GM13976 (cell line): ENCODE data around the gene MEIS2.

ENCODE experiments used
- DNase-seq: peaks from one replicate; pipeline ENCODE4 v3.0.0; 2012; ENCODE audit warnings: low spot score
- in situ Hi-C: fragments of 300-500 bp; cut with MboI; formaldehyde crosslinking; loops from one replicate; pipeline ENCODE4 v1.12.0; 2022; ENCODE audit warnings: low sequenced_read_pairs, mixed read lengths, inconsistent platforms; ENCODE audit not compliant: unreplicated experiment
- TF ChIP-seq, protein P1 (sequence below): IDR thresholded peaks from 2 replicates; pipeline ENCODE4 v1.5.1; 2012; ENCODE audit warnings: borderline replicate concordance, mild to moderate bottlenecking; ENCODE audit not compliant: insufficient read depth; ENCODE audit errors: extremely low read depth, missing control alignments, control extremely low read depth

MEIS2 gene

DNA sequence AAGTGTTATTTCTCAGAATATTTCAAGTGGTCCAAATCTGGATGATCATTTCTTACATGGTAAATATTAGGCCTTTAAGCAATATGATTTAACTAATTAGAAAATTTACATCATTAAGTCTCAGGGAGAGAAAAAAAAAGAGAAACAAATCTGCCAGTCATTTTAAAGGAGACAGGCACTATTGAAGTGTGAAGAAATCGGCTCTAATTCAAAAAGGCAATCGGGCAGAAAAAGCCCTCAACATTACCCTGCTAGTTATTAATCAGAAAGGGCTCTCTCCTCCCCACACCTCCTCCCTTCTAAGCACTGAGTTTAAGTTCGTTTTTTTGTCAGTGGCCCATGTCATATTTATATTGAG is 215.9 kb downstream of the MEIS2 start:
- TF ChIP-seq, protein P1, sequence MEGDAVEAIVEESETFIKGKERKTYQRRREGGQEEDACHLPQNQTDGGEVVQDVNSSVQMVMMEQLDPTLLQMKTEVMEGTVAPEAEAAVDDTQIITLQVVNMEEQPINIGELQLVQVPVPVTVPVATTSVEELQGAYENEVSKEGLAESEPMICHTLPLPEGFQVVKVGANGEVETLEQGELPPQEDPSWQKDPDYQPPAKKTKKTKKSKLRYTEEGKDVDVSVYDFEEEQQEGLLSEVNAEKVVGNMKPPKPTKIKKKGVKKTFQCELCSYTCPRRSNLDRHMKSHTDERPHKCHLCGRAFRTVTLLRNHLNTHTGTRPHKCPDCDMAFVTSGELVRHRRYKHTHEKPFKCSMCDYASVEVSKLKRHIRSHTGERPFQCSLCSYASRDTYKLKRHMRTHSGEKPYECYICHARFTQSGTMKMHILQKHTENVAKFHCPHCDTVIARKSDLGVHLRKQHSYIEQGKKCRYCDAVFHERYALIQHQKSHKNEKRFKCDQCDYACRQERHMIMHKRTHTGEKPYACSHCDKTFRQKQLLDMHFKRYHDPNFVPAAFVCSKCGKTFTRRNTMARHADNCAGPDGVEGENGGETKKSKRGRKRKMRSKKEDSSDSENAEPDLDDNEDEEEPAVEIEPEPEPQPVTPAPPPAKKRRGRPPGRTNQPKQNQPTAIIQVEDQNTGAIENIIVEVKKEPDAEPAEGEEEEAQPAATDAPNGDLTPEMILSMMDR = no peak
- DNase-seq = no peak
- in situ Hi-C loops = loop anchor here (10.0 to 25.0 kb wide), 2 partner anchors 220 to 1003 kb away; partner anchors contain the start of gene MEIS2

DNA sequence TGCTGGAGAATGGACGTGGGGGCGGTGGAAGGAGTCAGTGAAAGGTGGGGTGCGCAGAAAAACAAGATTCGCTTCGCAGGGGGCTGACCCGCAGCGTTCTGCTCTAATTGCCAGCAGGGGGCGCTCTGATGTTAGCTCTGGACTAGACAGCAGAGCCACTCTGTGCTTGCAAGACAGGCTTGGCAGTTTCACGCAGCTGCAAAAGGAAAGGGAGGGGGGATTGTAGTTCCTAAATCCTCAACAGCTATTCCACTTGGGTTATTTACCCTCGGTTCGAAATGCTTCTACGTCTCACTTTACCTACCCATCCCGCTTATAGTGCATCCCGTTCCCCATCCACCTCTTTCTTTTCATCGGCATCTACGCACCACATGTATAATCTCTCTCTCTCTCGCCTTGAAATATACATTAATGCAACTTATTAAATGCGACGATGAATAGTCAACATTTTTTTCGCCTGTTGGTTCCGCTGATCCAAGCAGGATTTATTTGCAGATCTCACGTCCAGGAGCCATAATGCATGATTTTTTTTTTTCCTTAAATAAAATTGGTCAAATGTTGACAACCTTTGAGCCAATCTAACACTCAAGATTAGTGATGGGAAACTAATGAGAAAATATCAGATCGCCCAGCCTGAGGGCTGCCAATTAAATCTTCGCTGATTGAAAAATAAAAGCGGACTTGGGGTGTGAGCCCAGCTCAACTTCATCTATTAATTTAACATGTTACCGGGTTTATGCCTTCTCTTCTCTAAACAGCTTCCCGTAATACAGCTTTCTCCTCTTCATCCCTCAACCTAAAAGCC is 216.4 kb downstream of the MEIS2 start:
- peak; percentile 83 for DNase-seq
- TF ChIP-seq, protein P1 = peak; percentile 75
- in situ Hi-C loops = loop anchor here (10.0 to 25.0 kb wide), 2 partner anchors 221 to 1003 kb away; partner anchors contain the start of gene MEIS2

DNA sequence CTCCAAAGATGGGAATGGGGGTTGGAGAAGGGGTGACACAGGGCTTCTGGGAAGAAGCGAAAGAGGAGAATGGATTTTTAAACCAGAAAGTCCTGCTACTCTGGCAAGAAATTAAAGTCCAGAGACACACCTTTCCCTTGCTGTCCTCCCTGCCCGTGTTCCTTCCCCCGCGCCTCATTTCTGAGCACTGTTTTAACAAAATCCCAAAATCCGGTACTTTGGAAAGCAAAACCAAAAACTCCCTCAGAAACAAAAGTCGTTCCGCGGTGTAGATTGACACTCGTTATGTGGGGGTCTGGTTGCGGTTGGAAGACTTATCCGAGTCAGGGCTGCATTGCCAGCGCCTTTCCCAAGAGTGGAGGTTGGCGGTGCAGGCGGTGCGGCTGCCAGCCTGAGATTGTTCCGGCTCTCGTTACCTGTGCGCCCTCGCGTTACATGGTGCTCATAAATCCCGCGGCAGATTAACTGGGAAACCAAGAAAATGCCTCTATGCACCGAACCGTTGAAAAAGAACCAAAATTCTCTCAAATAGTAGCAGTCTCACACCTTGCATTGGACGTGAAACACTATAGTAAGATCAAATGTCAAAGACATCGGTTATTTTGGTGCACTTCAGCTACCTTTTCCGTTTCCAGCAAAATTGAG is 217.7 kb downstream of the MEIS2 start:
- in situ Hi-C loops = loop anchor here (10.0 to 25.0 kb wide), 2 partner anchors 222 to 1005 kb away; partner anchors contain the start of gene MEIS2
- no peak for DNase-seq
- TF ChIP-seq, protein P1 = no peak

DNA sequence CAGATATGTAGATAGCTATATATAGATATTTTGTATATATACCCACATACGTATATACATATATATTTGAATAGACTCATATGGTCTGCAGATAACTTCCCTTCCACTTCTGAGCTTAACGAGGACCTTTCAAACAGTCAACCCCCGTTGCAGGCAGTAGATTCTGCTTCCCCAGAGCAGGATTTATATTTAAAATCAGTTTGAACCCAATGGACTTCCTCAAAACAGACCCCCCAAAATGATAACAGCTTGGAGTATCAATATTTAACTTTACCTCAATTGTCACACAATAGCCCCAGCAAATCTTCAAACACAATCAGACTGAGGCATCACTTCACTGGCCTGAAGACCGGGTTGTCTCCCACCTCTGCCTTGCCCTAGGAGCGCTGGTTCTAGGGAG is 218.3 kb downstream of the MEIS2 start:
- no peak for DNase-seq
- TF ChIP-seq, protein P1 = no peak
- in situ Hi-C loops = loop anchor here (10.0 to 25.0 kb wide), 2 partner anchors 223 to 1005 kb away; partner anchors contain the start of gene MEIS2

DNA sequence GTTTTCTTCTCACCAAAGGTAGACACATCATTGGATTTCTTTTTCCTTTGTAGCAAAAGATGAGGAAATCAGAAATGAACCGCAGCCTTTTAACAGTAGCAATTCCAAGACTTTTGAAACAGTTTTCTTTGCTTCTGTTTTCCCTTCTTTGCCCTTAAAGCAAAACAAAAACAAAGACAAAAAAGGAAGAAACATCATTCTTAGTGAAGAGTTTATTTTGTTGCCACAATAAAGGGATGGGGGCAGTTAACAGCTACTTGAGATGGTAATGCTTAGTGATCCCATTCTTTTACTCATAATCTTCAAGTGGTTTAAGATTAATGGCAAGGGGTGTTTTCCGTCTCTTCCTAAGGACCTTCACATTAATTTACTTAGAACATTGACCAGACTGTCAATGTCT is 218.8 kb downstream of the MEIS2 start:
- TF ChIP-seq, protein P1 = no peak
- no peak for DNase-seq
- in situ Hi-C loops = loop anchor here (10.0 to 25.0 kb wide), 2 partner anchors 223 to 1006 kb away; partner anchors contain the start of gene MEIS2

DNA sequence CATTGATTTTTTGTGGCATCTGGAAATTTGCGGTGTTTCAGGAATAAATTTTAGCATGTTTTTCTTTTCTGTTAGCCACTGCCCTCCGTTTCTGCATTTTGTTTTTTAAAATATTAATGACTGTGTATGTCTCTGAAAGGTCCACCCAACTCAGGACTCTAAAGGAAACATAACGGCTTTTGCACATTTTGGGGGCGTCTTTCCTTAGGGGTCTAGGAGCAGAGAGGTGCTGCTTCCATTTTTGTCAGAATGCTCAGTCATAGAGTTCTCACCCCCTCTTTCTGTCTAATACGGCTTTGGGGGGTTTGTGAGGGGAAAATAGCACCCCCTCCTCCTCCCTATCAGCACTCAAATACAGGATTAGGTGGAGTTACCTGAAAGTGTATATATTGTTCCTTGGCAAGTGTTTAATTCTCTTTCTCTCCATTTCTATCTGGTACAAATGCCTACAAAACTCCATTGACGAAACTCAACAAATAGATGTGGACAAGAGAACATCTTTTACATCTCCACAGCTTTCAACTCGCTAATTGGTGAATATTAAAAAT is 219.4 kb downstream of the MEIS2 start:
- no peak for DNase-seq
- TF ChIP-seq, protein P1 = no peak
- in situ Hi-C loops = loop anchor here (10.0 to 25.0 kb wide), 2 partner anchors 224 to 1006 kb away; partner anchors contain the start of gene MEIS2
